ENCODE measurements around the gene SLC22A5. TPM values are rescaled to one million over a fixed set of nuclear protein-coding genes. Genes with fewer than 3 reads are reported as not detected.

Gene SLC22A5
- total and polyA plus RNA-seq, 10 of the 15 experiments (the other 5 are each of a cell fraction or from before 2014, with no cell fraction given): 1.1 to 4.4 (median 2.3) TPM

- TF ChIP-seq ZNF687 (IDR thresholded peaks at IDR 0.05): peak; percentile 56; the same call in 1 of the 2 replicates
- TF ChIP-seq BCLAF1 (IDR thresholded peaks at IDR 0.05): no peak
- TF ChIP-seq FOS (IDR thresholded peaks at IDR 0.05; ENCODE audit: borderline replicate concordance, extremely low read depth, insufficient read length): no peak
- no peak for TF ChIP-seq MYB (IDR thresholded peaks at IDR 0.05; ENCODE audit: borderline replicate concordance, low read depth, low read length)
- no peak for TF ChIP-seq BCL3 (IDR thresholded peaks at IDR 0.05; ENCODE audit: borderline replicate concordance, insufficient read depth, low read depth, low read length, poor library complexity, severe bottlenecking)
- TF ChIP-seq EGR1 (IDR thresholded peaks at IDR 0.05; ENCODE audit: borderline replicate concordance in 1 of 2, low read depth in 2 of 2, low read length in 2 of 2): no peak
- no peak for TF ChIP-seq RAD51 (IDR thresholded peaks at IDR 0.05)
- TF ChIP-seq BRCA1 (IDR thresholded peaks at IDR 0.05; ENCODE audit: low read depth, low read length): no peak
- TF ChIP-seq MXI1 (IDR thresholded peaks at IDR 0.05; ENCODE audit: low read depth, low read length): no peak
- TF ChIP-seq PBX3 (IDR thresholded peaks at IDR 0.05; ENCODE audit: insufficient replicate concordance, low read depth, low read length): no peak
- no peak for TF ChIP-seq NR2C1 (IDR thresholded peaks at IDR 0.05)
- no peak for TF ChIP-seq RELB (IDR thresholded peaks at IDR 0.05; ENCODE audit: low read depth)
- 0 out of 2 replicates have a peak, but pooled peaks have one; percentile 17 for TF ChIP-seq HCFC1 (IDR thresholded peaks at IDR 0.05; ENCODE audit: low read length)
- TF ChIP-seq STAT1 (conservative IDR thresholded peaks at IDR 0.05): no peak
- TF ChIP-seq IKZF1 (conservative IDR thresholded peaks at IDR 0.05): peak; percentile 53
- TF ChIP-seq NFYA (IDR thresholded peaks at IDR 0.05; ENCODE audit: borderline replicate concordance, low read depth, low read length): no peak
- TF ChIP-seq NBN (IDR thresholded peaks at IDR 0.05): peak; percentile 62; the same call in 1 of the 2 replicates
These were observed 17.3 kb downstream of the SLC22A5 start (continued) for GRCh38 chr5:132386644-132387286.

Data from GM12878 (cell line).